ENCODE results near the gene NTNG1.
A peak's percentile ranks its signal among the peaks of the same experiment; 100 is the strongest.
"Not testable (repeated sequence)": the region's sequence is repeated elsewhere in the genome, so short reads cannot be mapped to it uniquely, and the experiment has no call there.

NTNG1 gene

DNA sequence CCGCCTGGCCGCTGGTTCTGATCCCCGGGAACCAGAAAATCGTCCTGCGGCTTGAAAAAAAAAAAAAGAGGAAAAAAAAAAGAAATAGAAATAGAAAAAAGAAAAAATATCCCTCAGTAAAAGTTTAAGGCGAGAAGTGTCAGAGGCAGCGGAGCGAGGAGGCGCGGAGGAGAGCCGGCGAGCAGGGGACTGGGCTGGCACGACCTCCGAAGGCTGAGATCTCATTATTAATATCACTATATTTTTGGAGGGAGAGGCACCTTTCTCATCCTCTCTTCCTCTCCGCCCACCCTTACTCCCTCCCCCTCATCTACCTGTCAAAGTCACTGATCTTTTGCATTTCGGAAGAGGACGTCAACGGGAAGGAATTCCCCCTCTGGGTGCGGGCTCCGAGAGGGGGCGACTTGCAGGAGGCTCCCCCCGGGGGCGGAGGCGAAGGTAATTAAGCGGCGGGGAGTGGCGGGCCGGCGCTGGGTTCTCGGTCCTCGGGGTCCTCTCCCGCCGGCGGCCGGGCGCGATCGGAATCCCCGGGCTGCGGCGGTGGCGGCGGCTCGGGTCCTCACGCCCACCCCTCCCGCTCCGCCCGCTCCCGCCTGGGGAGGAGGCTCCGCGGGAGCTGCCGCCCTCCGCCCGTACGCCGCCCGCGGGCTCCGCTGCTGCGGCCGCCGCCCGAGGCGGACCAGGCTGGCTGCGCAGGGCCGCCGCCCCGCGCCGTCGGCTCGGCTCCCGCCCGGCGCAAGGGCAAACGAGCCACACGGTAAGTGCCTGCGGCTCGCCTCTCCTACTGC is at the start of gene NTNG1:
NTNG1 (plus strand) TSS at position 337 of the 788 bp plus-strand sequence.
- peaks cover 81% of the 10 kb centered on the region for H3K27me3 Mint-ChIP-seq
- no peak within 1 kb of the TSS for H3K27ac Mint-ChIP-seq (ENCODE audit: low read depth)
- ATAC-seq (replicated peaks; ENCODE audit: extremely low read depth, poor library complexity, severe bottlenecking) (peak; percentile 38), DNase-seq (ENCODE audit: low spot score in 2 of 2) (no peak)
- peaks cover 22% of the 10 kb centered on the region for H3K4me1 Mint-ChIP-seq
- H3K9me3 Mint-ChIP-seq: no peaks in the 10 kb centered on the region
- no peaks in the 10 kb centered on the region for H3K36me3 Mint-ChIP-seq (ENCODE audit: insufficient read depth)
- H3K4me3 Mint-ChIP-seq: peak within 1 kb of the TSS; percentile 82

DNA sequence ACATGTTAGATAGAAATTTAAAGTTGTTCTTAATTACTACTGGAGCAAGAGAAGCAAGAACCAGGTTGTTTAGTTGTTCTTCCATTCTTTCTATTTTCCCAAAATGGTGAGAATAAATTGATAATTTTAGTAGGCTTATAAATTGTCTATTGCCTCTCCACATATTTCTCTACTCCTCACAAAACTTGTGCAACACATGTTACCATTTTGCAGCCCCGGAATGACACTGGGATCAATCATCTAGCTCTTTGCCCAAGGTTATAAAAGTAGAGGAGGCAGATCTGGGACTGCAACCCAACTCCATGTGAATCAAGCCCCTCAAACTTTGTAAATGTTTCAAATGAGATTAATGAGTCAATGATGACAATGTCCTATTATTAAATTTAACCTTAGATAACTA is 49.4 kb upstream of the NTNG1 start:
- H3K9me3 Mint-ChIP-seq: peaks cover 5% of the 10 kb centered on the region
- H3K4me1 Mint-ChIP-seq: no peaks in the 10 kb centered on the region
- peaks cover 12% of the 10 kb centered on the region for H3K27me3 Mint-ChIP-seq
- DNase-seq (ENCODE audit: low spot score in 2 of 2) (no peak), ATAC-seq (replicated peaks; ENCODE audit: extremely low read depth, poor library complexity, severe bottlenecking) (no peak)
- H3K36me3 Mint-ChIP-seq (ENCODE audit: insufficient read depth): no peaks in the 10 kb centered on the region
- no peak overlapping the region for H3K4me3 Mint-ChIP-seq
- no peak overlapping the region for H3K27ac Mint-ChIP-seq (ENCODE audit: low read depth)

DNA sequence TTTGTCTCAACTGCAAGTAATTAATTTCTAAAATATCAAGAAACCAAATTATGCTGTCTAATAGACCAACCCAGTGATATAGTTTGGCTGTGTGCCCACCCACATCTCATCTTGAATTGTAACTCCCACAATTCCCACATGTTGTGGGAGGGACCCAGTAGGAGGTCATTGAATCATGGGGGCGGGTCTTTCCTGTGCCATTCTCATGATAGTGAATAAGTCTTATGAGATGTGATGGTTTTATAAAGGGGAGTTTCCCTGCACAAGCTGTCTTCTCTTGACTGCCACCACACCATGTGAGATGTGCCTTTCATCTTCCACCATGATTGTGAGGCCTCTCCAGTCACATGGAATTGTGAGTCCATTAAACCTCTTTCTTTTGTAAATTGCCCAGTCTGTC is 47.4 kb upstream of the NTNG1 start:
- H3K9me3 Mint-ChIP-seq; H3K4me3 Mint-ChIP-seq; H3K27ac Mint-ChIP-seq (ENCODE audit: low read depth); H3K4me1 Mint-ChIP-seq; DNase-seq (ENCODE audit: low spot score in 2 of 2); ATAC-seq (replicated peaks; ENCODE audit: extremely low read depth, poor library complexity, severe bottlenecking); H3K36me3 Mint-ChIP-seq (ENCODE audit: insufficient read depth): not testable (repeated sequence)
- H3K27me3 Mint-ChIP-seq: peaks cover 24% of the 10 kb centered on the region

DNA sequence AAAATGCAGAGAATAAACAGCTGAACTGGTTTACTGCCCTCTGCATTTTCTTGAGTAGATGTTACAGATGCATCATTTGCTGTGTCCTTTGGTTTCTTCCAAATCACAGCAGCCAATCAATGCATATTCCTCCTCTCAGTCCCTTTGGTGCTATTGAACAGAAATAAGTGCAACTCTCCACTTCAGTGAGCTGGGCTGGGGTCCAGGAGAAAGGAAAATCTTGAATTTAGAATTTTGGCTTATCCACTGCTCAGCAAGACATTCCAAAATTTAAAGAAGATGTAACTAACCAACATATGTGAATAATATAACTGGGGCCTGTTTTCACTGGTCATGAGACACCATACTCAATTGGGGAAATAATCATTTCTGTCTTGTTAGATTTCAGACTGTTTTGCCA is 45.2 kb upstream of the NTNG1 start:
- H3K27me3 Mint-ChIP-seq: peaks cover 24% of the 10 kb centered on the region
- H3K9me3 Mint-ChIP-seq: no peaks in the 10 kb centered on the region
- no peak overlapping the region for H3K4me3 Mint-ChIP-seq
- no peaks in the 10 kb centered on the region for H3K36me3 Mint-ChIP-seq (ENCODE audit: insufficient read depth)
- DNase-seq (ENCODE audit: low spot score in 2 of 2) (no peak), ATAC-seq (replicated peaks; ENCODE audit: extremely low read depth, poor library complexity, severe bottlenecking) (no peak)
- H3K4me1 Mint-ChIP-seq: no peaks in the 10 kb centered on the region
- H3K27ac Mint-ChIP-seq (ENCODE audit: low read depth): no peak overlapping the region

DNA sequence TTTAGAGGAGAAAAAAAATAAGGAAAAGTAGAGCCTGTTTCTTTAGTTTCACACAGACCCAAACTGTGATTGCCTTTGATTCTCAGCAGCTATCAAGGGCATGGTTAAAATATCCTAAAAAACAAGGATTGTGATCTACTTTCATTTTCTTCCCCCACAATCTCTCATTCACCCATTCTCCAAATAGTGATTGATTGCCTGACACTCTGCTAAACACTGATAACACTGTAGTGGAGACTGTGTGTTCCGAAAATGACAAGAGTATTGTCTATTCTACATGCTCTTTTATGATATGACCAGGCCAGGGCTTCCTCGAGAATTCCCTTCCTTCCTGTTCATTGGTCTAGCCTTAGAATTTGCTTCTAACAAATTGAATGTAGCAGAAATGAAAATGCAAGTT is 44.1 kb upstream of the NTNG1 start:
- H3K4me3 Mint-ChIP-seq: no peak overlapping the region
- ATAC-seq (replicated peaks; ENCODE audit: extremely low read depth, poor library complexity, severe bottlenecking) (no peak), DNase-seq (ENCODE audit: low spot score in 2 of 2) (no peak)
- H3K9me3 Mint-ChIP-seq: no peaks in the 10 kb centered on the region
- H3K27ac Mint-ChIP-seq (ENCODE audit: low read depth): no peak overlapping the region
- no peaks in the 10 kb centered on the region for H3K4me1 Mint-ChIP-seq
- peaks cover 23% of the 10 kb centered on the region for H3K27me3 Mint-ChIP-seq
- no peaks in the 10 kb centered on the region for H3K36me3 Mint-ChIP-seq (ENCODE audit: insufficient read depth)

DNA sequence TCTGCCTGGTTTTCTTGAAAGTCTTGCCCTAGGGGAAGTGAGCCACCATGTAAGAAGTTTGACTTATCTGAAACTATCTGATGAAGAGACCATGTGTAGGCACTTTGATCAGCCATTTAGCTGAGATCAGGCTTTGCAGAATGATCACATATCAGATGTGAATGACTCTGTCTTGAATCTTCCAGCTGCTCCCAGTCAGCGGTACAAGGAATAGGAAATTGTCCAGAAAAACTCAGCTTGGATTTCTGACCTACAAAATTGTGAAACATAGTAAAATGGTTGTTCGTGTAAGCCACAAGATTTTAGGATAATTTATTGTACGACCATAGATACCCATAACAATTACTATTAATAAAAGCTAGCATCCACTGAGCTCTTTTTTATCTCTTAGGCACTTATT is 41.9 kb upstream of the NTNG1 start:
- Mint-ChIP-seq H3K27me3 (peaks cover 18% of the 10 kb centered on the region), H3K4me3 (no peak overlapping the region), H3K27ac (ENCODE audit: low read depth) (no peak overlapping the region), H3K9me3 (no peaks in the 10 kb centered on the region), H3K36me3 (ENCODE audit: insufficient read depth) (no peaks in the 10 kb centered on the region), H3K4me1 (no peaks in the 10 kb centered on the region)
- ATAC-seq (replicated peaks; ENCODE audit: extremely low read depth, poor library complexity, severe bottlenecking) (no peak), DNase-seq (ENCODE audit: low spot score in 2 of 2) (no peak)

DNA sequence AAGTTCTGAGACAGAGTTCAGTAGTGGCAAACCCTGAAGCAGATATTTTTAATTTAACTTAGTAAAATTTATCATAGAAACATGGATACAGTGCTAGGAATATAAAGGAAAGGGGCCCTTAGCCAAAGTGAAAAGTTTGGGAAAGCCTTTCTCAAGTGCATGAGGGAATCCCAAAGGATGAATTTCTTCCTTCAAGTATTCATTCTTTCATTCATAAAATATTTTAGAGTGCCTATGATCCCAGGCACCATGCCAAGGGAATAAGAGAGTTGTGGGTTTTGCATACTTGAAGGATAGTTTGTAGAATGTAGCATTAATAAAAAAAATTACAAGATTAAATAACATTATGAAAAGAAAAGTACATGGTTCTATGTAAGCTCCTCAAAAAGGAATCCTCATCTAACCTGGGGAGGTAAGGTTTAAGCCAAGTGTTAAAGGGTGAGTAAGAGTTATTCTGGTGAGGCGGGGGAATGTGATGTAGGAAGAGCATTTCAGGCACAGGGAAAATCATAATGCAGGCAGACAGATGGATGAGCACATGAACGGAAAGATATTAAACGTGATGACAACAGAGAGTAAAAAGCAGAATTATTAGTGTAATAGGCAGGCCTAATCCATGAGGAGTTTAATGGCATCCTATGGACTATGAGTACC is 40.4 kb upstream of the NTNG1 start:
- DNase-seq (ENCODE audit: low spot score in 2 of 2) (no peak), ATAC-seq (replicated peaks; ENCODE audit: extremely low read depth, poor library complexity, severe bottlenecking) (no peak)
- Mint-ChIP-seq H3K9me3 (no peaks in the 10 kb centered on the region), H3K4me1 (no peaks in the 10 kb centered on the region), H3K27ac (ENCODE audit: low read depth) (no peak overlapping the region), H3K4me3 (no peak overlapping the region), H3K36me3 (ENCODE audit: insufficient read depth) (no peaks in the 10 kb centered on the region), H3K27me3 (peaks cover 18% of the 10 kb centered on the region)

DNA sequence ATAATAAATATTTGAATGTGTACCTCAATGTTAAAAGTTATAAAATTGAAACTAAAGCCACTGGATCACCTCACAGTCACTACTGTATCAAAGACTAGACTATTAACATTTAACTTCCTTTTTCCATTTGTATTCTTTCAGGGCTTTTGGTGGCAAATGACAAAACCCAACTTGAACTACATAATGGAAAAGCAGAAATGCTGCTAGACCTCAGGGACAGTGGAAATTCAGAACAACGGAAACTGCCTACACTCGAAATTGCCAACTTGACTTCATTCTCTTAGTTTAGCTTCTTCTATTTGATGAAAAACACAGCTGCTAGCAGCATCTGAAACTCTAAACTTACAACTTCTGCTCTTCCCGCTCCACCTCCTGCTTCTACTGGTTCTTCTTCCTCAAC is 34.9 kb upstream of the NTNG1 start:
- Mint-ChIP-seq H3K36me3 (ENCODE audit: insufficient read depth) (no peaks in the 10 kb centered on the region), H3K4me3 (no peak overlapping the region), H3K4me1 (no peaks in the 10 kb centered on the region), H3K27me3 (peaks cover 19% of the 10 kb centered on the region), H3K27ac (ENCODE audit: low read depth) (no peak overlapping the region), H3K9me3 (no peaks in the 10 kb centered on the region)
- DNase-seq (ENCODE audit: low spot score in 2 of 2): no peak
- ATAC-seq (replicated peaks; ENCODE audit: extremely low read depth, poor library complexity, severe bottlenecking): no peak

DNA sequence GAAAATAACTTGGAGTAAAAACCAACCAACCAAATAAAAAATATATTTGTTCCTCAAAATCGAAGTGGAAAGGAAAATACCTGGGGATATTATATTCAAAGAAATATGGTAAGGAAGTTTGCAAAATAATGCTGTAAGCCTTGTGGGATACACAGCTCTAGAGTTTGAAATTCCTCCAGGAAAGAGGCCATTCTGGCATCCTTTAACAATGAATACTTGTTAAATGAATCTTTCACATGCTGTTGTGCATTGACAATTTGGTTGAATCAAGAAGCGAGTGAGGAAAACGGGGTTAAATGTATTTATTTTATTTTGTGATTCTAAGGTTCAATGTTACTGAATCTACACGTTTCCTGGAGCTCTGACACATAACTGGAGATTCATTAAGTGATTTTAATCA is 30.5 kb upstream of the NTNG1 start:
- Mint-ChIP-seq H3K36me3 (ENCODE audit: insufficient read depth) (no peaks in the 10 kb centered on the region), H3K27me3 (peaks cover 15% of the 10 kb centered on the region), H3K4me1 (no peaks in the 10 kb centered on the region), H3K27ac (ENCODE audit: low read depth) (no peak overlapping the region), H3K4me3 (no peak overlapping the region), H3K9me3 (no peaks in the 10 kb centered on the region)
- DNase-seq (ENCODE audit: low spot score in 2 of 2) (no peak), ATAC-seq (replicated peaks; ENCODE audit: extremely low read depth, poor library complexity, severe bottlenecking) (no peak)

DNA sequence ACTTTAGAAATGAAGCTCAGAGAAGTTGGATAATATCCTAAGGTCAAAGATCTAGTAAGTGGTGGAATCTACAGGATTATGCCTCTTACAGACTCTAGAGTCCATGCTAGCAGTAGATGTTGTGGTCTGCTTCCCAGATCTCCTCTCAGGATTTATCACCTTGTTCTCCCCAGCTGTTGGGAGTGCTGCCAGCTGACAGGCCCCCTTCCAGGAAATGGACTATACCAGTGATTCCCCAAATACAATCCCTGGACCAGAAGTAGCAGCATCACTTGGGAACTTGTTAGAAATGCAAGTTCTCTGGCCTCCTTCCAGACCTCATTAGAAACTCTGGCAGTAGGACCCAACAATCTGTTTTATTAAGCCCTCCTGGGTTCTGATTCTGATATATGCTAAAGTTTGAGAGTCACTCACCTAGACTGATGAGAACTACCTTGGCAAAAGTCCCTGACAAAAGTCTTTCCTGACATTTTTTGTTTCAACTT is 24.5 kb upstream of the NTNG1 start:
- Mint-ChIP-seq H3K27ac (ENCODE audit: low read depth) (no peak overlapping the region), H3K9me3 (no peaks in the 10 kb centered on the region), H3K27me3 (peaks cover 24% of the 10 kb centered on the region), H3K4me1 (no peaks in the 10 kb centered on the region), H3K4me3 (no peak overlapping the region), H3K36me3 (ENCODE audit: insufficient read depth) (no peaks in the 10 kb centered on the region)
- ATAC-seq (replicated peaks; ENCODE audit: extremely low read depth, poor library complexity, severe bottlenecking): no peak
- no peak for DNase-seq (ENCODE audit: low spot score in 2 of 2)

DNA sequence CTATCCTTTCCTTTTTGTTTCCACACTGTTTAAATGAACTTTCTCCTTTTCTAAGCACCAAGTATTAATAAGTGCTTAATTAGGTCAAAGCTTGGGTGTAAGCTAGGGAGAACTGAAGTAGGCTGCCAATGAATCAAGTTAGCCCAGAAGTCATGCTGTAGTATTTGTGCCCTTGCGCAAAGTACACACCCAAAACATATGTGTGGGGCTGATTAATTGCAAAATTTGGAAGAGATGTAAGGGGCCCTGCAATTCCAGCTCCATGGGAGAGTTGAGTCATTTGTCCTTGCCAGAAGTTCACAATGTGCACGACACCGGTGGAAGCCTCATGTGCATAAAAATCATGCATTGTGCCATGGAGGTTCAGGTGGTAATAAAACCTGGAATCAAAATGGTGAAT is 18.6 kb upstream of the NTNG1 start:
- Mint-ChIP-seq H3K4me3 (no peak overlapping the region), H3K27me3 (peaks cover 18% of the 10 kb centered on the region), H3K27ac (ENCODE audit: low read depth) (no peak overlapping the region), H3K9me3 (no peaks in the 10 kb centered on the region), H3K4me1 (no peaks in the 10 kb centered on the region), H3K36me3 (ENCODE audit: insufficient read depth) (no peaks in the 10 kb centered on the region)
- no peak for ATAC-seq (replicated peaks; ENCODE audit: extremely low read depth, poor library complexity, severe bottlenecking)
- DNase-seq (ENCODE audit: low spot score in 2 of 2): no peak

DNA sequence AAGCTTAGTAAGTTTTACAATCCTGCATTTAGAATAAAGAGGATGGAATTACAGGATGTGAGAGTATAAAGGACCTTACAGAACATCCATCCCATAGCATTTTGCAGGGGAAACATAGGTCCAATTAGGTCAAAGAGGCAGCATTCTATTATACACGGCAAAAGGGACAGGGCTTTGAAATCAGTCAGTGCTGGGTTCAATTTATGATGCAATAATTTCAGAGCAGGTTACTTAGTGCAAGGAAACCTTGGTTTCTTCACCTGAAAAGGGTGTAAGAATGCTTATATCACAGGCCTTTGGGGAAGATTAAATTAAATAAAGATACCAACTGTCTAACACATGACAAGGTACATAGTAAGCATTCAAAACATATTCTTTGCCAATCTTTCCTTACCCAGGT is 17.1 kb upstream of the NTNG1 start:
- ATAC-seq (replicated peaks; ENCODE audit: extremely low read depth, poor library complexity, severe bottlenecking) (no peak), DNase-seq (ENCODE audit: low spot score in 2 of 2) (no peak)
- H3K36me3 Mint-ChIP-seq (ENCODE audit: insufficient read depth): no peaks in the 10 kb centered on the region
- no peak overlapping the region for H3K4me3 Mint-ChIP-seq
- H3K9me3 Mint-ChIP-seq: no peaks in the 10 kb centered on the region
- H3K27me3 Mint-ChIP-seq: peaks cover 18% of the 10 kb centered on the region
- no peaks in the 10 kb centered on the region for H3K4me1 Mint-ChIP-seq
- H3K27ac Mint-ChIP-seq (ENCODE audit: low read depth): no peak overlapping the region

DNA sequence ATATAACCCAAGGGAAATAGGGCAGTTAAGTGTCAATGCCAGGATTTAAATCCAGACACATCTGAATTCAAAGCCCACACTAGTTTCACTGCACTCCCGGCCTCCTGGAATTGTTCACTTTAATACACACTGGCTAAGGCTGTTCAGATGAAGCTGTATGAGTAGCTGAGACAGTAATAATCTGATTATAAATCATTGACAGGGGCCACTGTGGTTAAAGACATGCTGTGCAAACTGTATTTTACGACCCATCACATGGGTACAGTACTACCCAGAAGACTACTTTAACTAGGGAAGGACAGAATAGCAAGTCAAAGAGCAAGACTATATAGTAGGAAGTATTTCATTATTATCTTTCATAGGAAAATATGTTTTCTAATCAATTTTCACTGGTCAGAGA is 16.1 kb upstream of the NTNG1 start:
- no peak for DNase-seq (ENCODE audit: low spot score in 2 of 2)
- no peak overlapping the region for H3K4me3 Mint-ChIP-seq
- ATAC-seq (replicated peaks; ENCODE audit: extremely low read depth, poor library complexity, severe bottlenecking): no peak
- no peaks in the 10 kb centered on the region for H3K9me3 Mint-ChIP-seq
- H3K4me1 Mint-ChIP-seq: no peaks in the 10 kb centered on the region
- H3K36me3 Mint-ChIP-seq (ENCODE audit: insufficient read depth): no peaks in the 10 kb centered on the region
- no peak overlapping the region for H3K27ac Mint-ChIP-seq (ENCODE audit: low read depth)
- H3K27me3 Mint-ChIP-seq: peaks cover 18% of the 10 kb centered on the region
